CD14-positive monocyte (primary cell): Measurements from ENCODE around the gene NDUFA5. TPM values are rescaled to one million over a fixed set of nuclear protein-coding genes. Genes with fewer than 3 reads are reported as not detected.

Source experiments
- DNase-seq, 3 donors: peaks; one replicate each; pipeline ENCODE4 v3.0.0-alpha.2; 2011 to 2022
- H2AFZ ChIP-seq: 2 replicates; pipeline ENCODE4 v1.6.0; 2012; ENCODE audit warnings: mild to moderate bottlenecking, low read depth, low read length, inconsistent platforms; ENCODE audit not compliant: insufficient read depth, poor library complexity, severe bottlenecking
- H3K27ac ChIP-seq, 2 donors: 1 replicate in 1 of 2; 2 replicates in 1 of 2; pipeline ENCODE4 v1.5.1; 2012 to 2013; ENCODE audit warnings: low read length in 2 of 2, control low read depth in 1 of 2, inconsistent platforms in 1 of 2, low read depth in 1 of 2, mild to moderate bottlenecking in 1 of 2
- H3K27me3 ChIP-seq, 2 donors: one replicate each; pipeline versions ENCODE4 v1.6.0 to v1.6.1; 2011 to 2013; ENCODE audit warnings: low read length in 2 of 2; ENCODE audit not compliant: control insufficient read depth in 2 of 2, insufficient read depth in 2 of 2
- H3K36me3 ChIP-seq, 2 donors: replicated peaks in 1 of 2; 1 replicate in 1 of 2; 2 replicates in 1 of 2; pipeline versions ENCODE4 v1.5.1 to v1.6.1; 2012 to 2013; ENCODE audit warnings: low read length in 2 of 2, control low read depth in 1 of 2, inconsistent platforms in 1 of 2, mild to moderate bottlenecking in 1 of 2; ENCODE audit not compliant: insufficient read depth in 2 of 2, control insufficient read depth in 1 of 2
- H3K4me1 ChIP-seq, 2 donors: 1 replicate in 1 of 2; 2 replicates in 1 of 2; pipeline versions ENCODE4 v1.5.1 to v1.6.1; 2012 to 2013; ENCODE audit warnings: low read length in 2 of 2, control low read depth in 1 of 2, inconsistent platforms in 1 of 2, mild to moderate bottlenecking in 1 of 2, moderate library complexity in 1 of 2; ENCODE audit not compliant: insufficient read depth in 2 of 2, control insufficient read depth in 1 of 2
- H3K4me2 ChIP-seq: replicated peaks from 2 replicates; pipeline ENCODE3; 2012; ENCODE audit warnings: low read length, moderate library complexity, mild to moderate bottlenecking; ENCODE audit not compliant: poor library complexity, severe bottlenecking; ENCODE audit errors: extremely low read depth
- H3K4me3 ChIP-seq, 3 experiments: fragments of 200-600 bp in 1 of 3; sonication (generic) in 1 of 3; replicated peaks in 1 of 3; 1 replicate in 2 of 3; 2 replicates in 1 of 3; pipeline ENCODE4 v1.5.1; 2011 to 2013; ENCODE audit warnings: low read length in 3 of 3, mild to moderate bottlenecking in 3 of 3, control low read depth in 2 of 3, low read depth in 2 of 3, inconsistent platforms in 1 of 3, moderate library complexity in 1 of 3
- H3K79me2 ChIP-seq: 2 replicates; pipeline ENCODE4 v1.6.0; 2012; ENCODE audit warnings: mild to moderate bottlenecking, control low read depth, inconsistent platforms, low read length, moderate library complexity; ENCODE audit not compliant: insufficient read depth
- H3K9ac ChIP-seq: 2 replicates; pipeline ENCODE4 v1.6.0; 2017; ENCODE audit warnings: low read length, mild to moderate bottlenecking; ENCODE audit not compliant: insufficient read depth, poor library complexity, severe bottlenecking
- H3K9me3 ChIP-seq, 2 donors: replicated peaks in 1 of 2; 1 replicate in 1 of 2; 2 replicates in 1 of 2; pipeline versions ENCODE4 v1.5.1 to v1.6.1; 2012 to 2013; ENCODE audit warnings: low read length in 2 of 2, control low read depth in 1 of 2; ENCODE audit not compliant: control insufficient read depth in 1 of 2, insufficient read depth in 1 of 2
- H4K20me1 ChIP-seq: 2 replicates; pipeline ENCODE4 v1.6.0; 2012; ENCODE audit warnings: mild to moderate bottlenecking, low read length, control low read depth, moderate library complexity; ENCODE audit not compliant: insufficient read depth
- H3K27ac Mint-ChIP-seq, 7 donors: one replicate each; pipeline ENCODE4 v1.8.0; 2020; ENCODE audit warnings: mild to moderate bottlenecking in 7 of 7, mixed read lengths in 7 of 7, moderate library complexity in 6 of 7, inconsistent platforms in 2 of 7
- H3K27me3 Mint-ChIP-seq, 3 donors: one replicate each; pipeline ENCODE4 v1.8.0; 2021 to 2022; ENCODE audit warnings: low read depth in 3 of 3, mild to moderate bottlenecking in 3 of 3, mixed read lengths in 3 of 3, moderate library complexity in 3 of 3, inconsistent platforms in 1 of 3
- H3K36me3 Mint-ChIP-seq, 2 donors: one replicate each; pipeline ENCODE4 v1.8.0; 2020; ENCODE audit warnings: mixed read lengths in 2 of 2, inconsistent platforms in 1 of 2, mild to moderate bottlenecking in 1 of 2
- H3K4me1 Mint-ChIP-seq: one replicate; pipeline ENCODE4 v1.8.0; 2020; ENCODE audit warnings: mild to moderate bottlenecking, mixed read lengths
- H3K4me3 Mint-ChIP-seq, 2 donors: one replicate each; pipeline ENCODE4 v1.8.0; 2020; ENCODE audit warnings: mild to moderate bottlenecking in 2 of 2, mixed read lengths in 2 of 2, moderate library complexity in 1 of 2
- H3K9me3 Mint-ChIP-seq, 7 donors: one replicate each; pipeline ENCODE4 v1.8.0; 2020 to 2022; ENCODE audit warnings: mixed read lengths in 7 of 7, mild to moderate bottlenecking in 6 of 7, moderate library complexity in 6 of 7, inconsistent platforms in 2 of 7
- CTCF ChIP-seq: fragments of 200-600 bp; IDR thresholded peaks from one replicate; pipeline ENCODE4 v1.8.0; 2022; ENCODE audit warnings: antibody characterized with exemption, mild to moderate bottlenecking
- WGBS: methylation state at CpG from one replicate; pipeline ENCODE4 v1.1.5; 2013; ENCODE audit warnings: missing lambda C conversion rate; ENCODE audit not compliant: insufficient coverage; 5-methylcytosine and 5-hydroxymethylcytosine counted together
- intact Hi-C, 2 donors: fragments of 100-400 bp; cut with micrococcal nuclease; formaldehyde crosslinking; loops; one replicate each; pipeline versions ENCODE4 v1.15.0 to v1.15.1; 2023
- polyA plus RNA-seq, 3 donors: library from polyadenylated mRNA; depleted of rRNA in 1 of 3; unstranded in 2 of 3; stranded (reverse) in 1 of 3; fragments of 300-500 nt in 2 of 3; fragments of >200 nt in 1 of 3; fragmentation: Illumina TruSeq in 2 of 3; gene quantifications; 1 replicate in 2 of 3; 2 replicates in 1 of 3; pipeline ENCODE4 v1.2.3, GENCODE V29; 2012 to 2021

NDUFA5 gene
- polyA plus RNA-seq, 3 donors: 6.9 to 49.2 (median 37.3) TPM

GRCh38 chr7:123581162-123581459 is 23.5 kb upstream of the NDUFA5 start:
- Histone ChIP-seq H3K27me3 (no peaks in the 10 kb centered on the region), H3K27ac (no peak overlapping the region), H3K4me1 (no peaks in the 10 kb centered on the region), H3K36me3 (no peaks in the 10 kb centered on the region), H3K4me2 (no peak overlapping the region), H3K9me3 (no peaks in the 10 kb centered on the region), H3K79me2 (no peaks in the 10 kb centered on the region), H3K4me3 (no peak overlapping the region), H2AFZ (no peak overlapping the region), H4K20me1 (no peaks in the 10 kb centered on the region), H3K9ac (no peak overlapping the region)
- Mint-ChIP-seq H3K9me3 (no peaks in the 10 kb centered on the region), H3K36me3 (no peaks in the 10 kb centered on the region), H3K4me3 (no peak overlapping the region), H3K4me1 (no peaks in the 10 kb centered on the region), H3K27me3 (peaks cover 0 to 12% (median 0%) of the 10 kb centered on the region in 3 donors), H3K27ac (no peak overlapping the region)
- no CpG with 5 or more reads among the region's 2 CpGs for WGBS
- intact Hi-C loops: no loop called here
- no peak for DNase-seq
- TF ChIP-seq CTCF: no peak

GRCh38 chr7:123580406-123581161 is 23.0 kb upstream of the NDUFA5 start:
- no peaks in the 10 kb centered on the region for H4K20me1 ChIP-seq
- no peaks in the 10 kb centered on the region for H3K4me1 Mint-ChIP-seq
- H3K9me3 ChIP-seq: no peaks in the 10 kb centered on the region
- intact Hi-C loops: no loop called here
- DNase-seq: no peak
- H3K4me1 ChIP-seq: no peaks in the 10 kb centered on the region
- H3K4me2 ChIP-seq: no peak overlapping the region
- no peak for TF ChIP-seq CTCF
- H3K27ac ChIP-seq: no peak overlapping the region
- H3K79me2 ChIP-seq: no peaks in the 10 kb centered on the region
- H3K27ac Mint-ChIP-seq: no peak overlapping the region
- H3K4me3 Mint-ChIP-seq: no peak overlapping the region
- H3K27me3 ChIP-seq: no peaks in the 10 kb centered on the region
- no peaks in the 10 kb centered on the region for H3K9me3 Mint-ChIP-seq
- no CpG with 5 or more reads among the region's 8 CpGs for WGBS
- H3K27me3 Mint-ChIP-seq: peaks cover 0 to 13% (median 0%) of the 10 kb centered on the region in 3 donors
- H3K4me3 ChIP-seq: no peak overlapping the region
- no peak overlapping the region for H2AFZ ChIP-seq
- no peak overlapping the region for H3K9ac ChIP-seq
- no peaks in the 10 kb centered on the region for H3K36me3 Mint-ChIP-seq
- H3K36me3 ChIP-seq: no peaks in the 10 kb centered on the region
